ENCODE measurements around the gene ENTPD2.
"Not testable (repeated sequence)": the region's sequence is repeated elsewhere in the genome, so short reads cannot be mapped to it uniquely, and the experiment has no call there.

ENTPD2 gene

GRCh38 chr9:137045294-137046087 is 8.4 kb downstream of the ENTPD2 start:
- DNase-seq (ENCODE audit: low read depth) = no peak

GRCh38 chr9:137044502-137045177 is 9.2 kb downstream of the ENTPD2 start:
- no peak for DNase-seq (ENCODE audit: low read depth)

- no peak for DNase-seq (ENCODE audit: low read depth)
These were observed 9.8 kb downstream of the ENTPD2 start for GRCh38 chr9:137044037-137044436.

- DNase-seq (ENCODE audit: low read depth) = no peak
These were observed 10.8 kb downstream of the ENTPD2 start for GRCh38 chr9:137042751-137043727.

GRCh38 chr9:137041124-137041523 is 12.7 kb downstream of the ENTPD2 start:
- no peak for DNase-seq (ENCODE audit: low read depth)

- DNase-seq (ENCODE audit: low read depth) = no peak
These were observed 13.3 kb downstream of the ENTPD2 start for GRCh38 chr9:137040568-137040967.

GRCh38 chr9:137039611-137040366 is 14.1 kb downstream of the ENTPD2 start:
- DNase-seq (ENCODE audit: low read depth) = no peak

- DNase-seq (ENCODE audit: low read depth) = no peak
These were observed 14.9 kb downstream of the ENTPD2 start for GRCh38 chr9:137038916-137039315.

GRCh38 chr9:137037483-137037882 is 16.4 kb downstream of the ENTPD2 start:
- no peak for DNase-seq (ENCODE audit: low read depth)

GRCh38 chr9:137037035-137037434 is 16.8 kb downstream of the ENTPD2 start:
- DNase-seq (ENCODE audit: low read depth) = no peak

GRCh38 chr9:137035937-137036336 is 17.9 kb downstream of the ENTPD2 start:
- no peak for DNase-seq (ENCODE audit: low read depth)

GRCh38 chr9:137035507-137035834 is 18.4 kb downstream of the ENTPD2 start:
- DNase-seq (ENCODE audit: low read depth) = no peak

- DNase-seq (ENCODE audit: low read depth) = no peak
These were observed 19.0 kb downstream of the ENTPD2 start for GRCh38 chr9:137034709-137035506.

- no peak for DNase-seq (ENCODE audit: low read depth)
These were observed 19.7 kb downstream of the ENTPD2 start for GRCh38 chr9:137034039-137034708.

GRCh38 chr9:137033481-137033880 is 20.4 kb downstream of the ENTPD2 start:
- not testable (repeated sequence) for DNase-seq (ENCODE audit: low read depth)

- no peak for DNase-seq (ENCODE audit: low read depth)
These were observed 21.0 kb downstream of the ENTPD2 start for GRCh38 chr9:137032858-137033257.

GRCh38 chr9:137031904-137032640 is 21.8 kb downstream of the ENTPD2 start, which contains the start of gene FUT7:
TSS of gene FUT7 (minus strand) at chr9:137032088. CDS start at chr9:137031991, 97 bp downstream.
- no peak for DNase-seq (ENCODE audit: low read depth)

GRCh38 chr9:137030538-137031527 is 23.0 kb downstream of the ENTPD2 start:
- DNase-seq (ENCODE audit: low read depth) = no peak
